Tibial nerve (tissue), 4 donors: ENCODE data around the gene HADH.

Experiments used
- EP300 ChIP-seq, 2 donors: sonication (generic); formaldehyde crosslinking; IDR thresholded peaks; one replicate each; pipeline ENCODE4 v1.6.1; 2017; ENCODE audit warnings: antibody characterized with exemption in 2 of 2, mild to moderate bottlenecking in 1 of 2
- POLR2A ChIP-seq, 2 donors: fragments of 450-650 bp; IDR thresholded peaks; one replicate each; pipeline ENCODE4 v1.6.1; 2017; ENCODE audit warnings: antibody characterized with exemption in 2 of 2, mild to moderate bottlenecking in 2 of 2, moderate library complexity in 2 of 2
- TF ChIP-seq, protein P1 (sequence below), 5 experiments: fragments of 200-600 bp in 3 of 5; fragments of 450-650 bp in 2 of 5; sonication (generic) in 3 of 5; IDR thresholded peaks; one replicate each; pipeline ENCODE4 v1.5.1; 2016 to 2019; ENCODE audit warnings: antibody characterized with exemption in 5 of 5, mild to moderate bottlenecking in 3 of 5, moderate library complexity in 2 of 5

DNA sequence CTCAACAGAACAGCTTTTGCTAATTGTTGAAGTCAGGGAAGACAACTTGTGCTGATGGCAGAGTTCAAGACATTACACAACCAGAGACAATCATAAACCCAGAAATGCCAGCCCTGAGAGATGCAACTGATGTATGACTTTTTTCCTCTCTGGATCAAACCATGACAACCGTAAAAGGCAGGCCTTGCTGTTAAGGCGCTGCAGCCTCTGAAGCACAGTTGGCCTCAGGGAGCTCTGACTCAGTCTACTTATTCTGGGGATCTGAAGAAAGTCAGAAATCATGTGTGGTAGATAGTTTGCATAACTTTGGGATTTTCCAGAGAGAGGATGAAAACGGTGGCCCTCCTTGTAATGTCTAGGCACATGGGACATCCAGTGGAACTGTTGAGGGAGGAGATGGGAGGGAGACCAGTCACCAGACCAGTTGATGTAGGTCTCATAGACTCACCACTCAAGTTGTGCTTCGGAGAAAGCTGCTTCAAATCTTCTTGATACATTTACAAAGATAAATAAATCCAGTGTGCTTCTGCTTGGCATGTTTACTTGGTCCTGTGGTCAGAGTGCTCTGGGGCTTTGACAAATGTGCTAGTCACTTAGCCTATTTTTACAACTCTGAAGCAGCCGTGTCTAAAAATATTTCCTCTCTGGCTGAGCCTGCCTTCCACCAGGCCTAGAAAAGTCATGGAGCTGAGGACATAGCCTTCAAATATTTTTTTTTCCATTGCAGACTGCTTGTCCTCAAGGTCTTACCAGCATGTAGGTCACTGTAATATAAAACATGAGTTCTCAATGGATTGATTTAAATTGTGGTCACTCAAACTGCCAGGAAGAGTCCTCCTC lies 7.5 kb downstream of the HADH start:
- TF ChIP-seq, protein P1, sequence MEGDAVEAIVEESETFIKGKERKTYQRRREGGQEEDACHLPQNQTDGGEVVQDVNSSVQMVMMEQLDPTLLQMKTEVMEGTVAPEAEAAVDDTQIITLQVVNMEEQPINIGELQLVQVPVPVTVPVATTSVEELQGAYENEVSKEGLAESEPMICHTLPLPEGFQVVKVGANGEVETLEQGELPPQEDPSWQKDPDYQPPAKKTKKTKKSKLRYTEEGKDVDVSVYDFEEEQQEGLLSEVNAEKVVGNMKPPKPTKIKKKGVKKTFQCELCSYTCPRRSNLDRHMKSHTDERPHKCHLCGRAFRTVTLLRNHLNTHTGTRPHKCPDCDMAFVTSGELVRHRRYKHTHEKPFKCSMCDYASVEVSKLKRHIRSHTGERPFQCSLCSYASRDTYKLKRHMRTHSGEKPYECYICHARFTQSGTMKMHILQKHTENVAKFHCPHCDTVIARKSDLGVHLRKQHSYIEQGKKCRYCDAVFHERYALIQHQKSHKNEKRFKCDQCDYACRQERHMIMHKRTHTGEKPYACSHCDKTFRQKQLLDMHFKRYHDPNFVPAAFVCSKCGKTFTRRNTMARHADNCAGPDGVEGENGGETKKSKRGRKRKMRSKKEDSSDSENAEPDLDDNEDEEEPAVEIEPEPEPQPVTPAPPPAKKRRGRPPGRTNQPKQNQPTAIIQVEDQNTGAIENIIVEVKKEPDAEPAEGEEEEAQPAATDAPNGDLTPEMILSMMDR (IDR thresholded peaks at IDR 0.05) = no peak
- TF ChIP-seq POLR2A (IDR thresholded peaks at IDR 0.05) = no peak
- no peak for TF ChIP-seq EP300 (IDR thresholded peaks at IDR 0.05)
